GM06990 (cell line): ENCODE results near the gene MAML3.

Source experiments
- DNase-seq: peaks from one replicate; pipeline ENCODE4 v3.0.0-alpha.2; 2011; ENCODE audit not compliant: insufficient read length; ENCODE audit errors: extremely low read depth
- H3K27me3 ChIP-seq: replicated peaks from 2 replicates; pipeline ENCODE4 v1.6.0; 2011; ENCODE audit warnings: low read length; ENCODE audit not compliant: control insufficient read depth, insufficient read depth
- H3K36me3 ChIP-seq: 2 replicates; pipeline ENCODE4 v1.5.1; 2011; ENCODE audit warnings: low read length; ENCODE audit not compliant: control insufficient read depth, insufficient read depth
- H3K4me3 ChIP-seq: replicated peaks from 2 replicates; pipeline ENCODE4 v1.5.1; 2011; ENCODE audit warnings: low read depth, mild to moderate bottlenecking, control low read depth, low read length
- TF ChIP-seq, protein P1 (sequence below): IDR thresholded peaks from 2 replicates; pipeline ENCODE4 v1.5.1; 2011; ENCODE audit warnings: low read length, control low read depth, mild to moderate bottlenecking, inconsistent platforms; ENCODE audit not compliant: insufficient read depth, poor library complexity, severe bottlenecking

MAML3 gene

DNA sequence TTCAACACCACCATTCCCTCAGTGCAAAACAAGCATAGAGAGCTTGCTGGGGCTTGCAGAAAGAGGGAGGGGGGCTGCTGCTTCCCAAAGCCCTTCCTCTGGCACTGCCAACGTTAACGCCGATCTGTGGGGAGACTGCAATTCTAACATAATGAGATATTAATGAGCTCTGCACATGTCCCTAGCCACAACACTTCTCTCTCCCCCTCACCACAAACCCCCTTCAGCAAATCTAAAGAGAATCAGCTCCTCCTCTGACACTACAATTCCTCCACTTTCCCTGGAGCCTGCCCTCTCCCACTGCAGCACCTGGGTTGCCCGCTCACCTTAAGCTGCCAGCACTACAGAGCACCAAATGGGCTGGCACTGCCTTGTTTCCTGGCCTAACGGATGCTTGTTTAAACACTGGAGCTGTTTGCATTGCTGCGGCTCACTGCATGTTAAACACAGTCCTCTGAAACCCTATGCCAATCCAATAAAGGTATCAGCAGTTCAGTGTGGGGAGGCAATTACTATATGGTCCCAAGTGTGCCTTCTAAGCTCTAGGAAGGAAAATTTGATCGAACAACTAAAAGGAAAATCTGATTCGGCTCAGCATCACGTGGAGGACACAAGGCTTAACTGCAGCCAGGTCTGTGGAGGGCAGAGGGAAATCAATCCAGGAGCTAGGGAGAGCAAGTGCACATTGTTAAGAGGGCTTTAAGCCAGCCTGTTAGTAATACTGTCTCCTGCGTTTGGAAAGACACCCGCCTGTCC lies 232.4 kb downstream of the MAML3 start:
- peaks cover 2% of the 10 kb centered on the region for H3K27me3 ChIP-seq
- DNase-seq = no peak
- H3K4me3 ChIP-seq = no peak overlapping the region
- TF ChIP-seq, protein P1, sequence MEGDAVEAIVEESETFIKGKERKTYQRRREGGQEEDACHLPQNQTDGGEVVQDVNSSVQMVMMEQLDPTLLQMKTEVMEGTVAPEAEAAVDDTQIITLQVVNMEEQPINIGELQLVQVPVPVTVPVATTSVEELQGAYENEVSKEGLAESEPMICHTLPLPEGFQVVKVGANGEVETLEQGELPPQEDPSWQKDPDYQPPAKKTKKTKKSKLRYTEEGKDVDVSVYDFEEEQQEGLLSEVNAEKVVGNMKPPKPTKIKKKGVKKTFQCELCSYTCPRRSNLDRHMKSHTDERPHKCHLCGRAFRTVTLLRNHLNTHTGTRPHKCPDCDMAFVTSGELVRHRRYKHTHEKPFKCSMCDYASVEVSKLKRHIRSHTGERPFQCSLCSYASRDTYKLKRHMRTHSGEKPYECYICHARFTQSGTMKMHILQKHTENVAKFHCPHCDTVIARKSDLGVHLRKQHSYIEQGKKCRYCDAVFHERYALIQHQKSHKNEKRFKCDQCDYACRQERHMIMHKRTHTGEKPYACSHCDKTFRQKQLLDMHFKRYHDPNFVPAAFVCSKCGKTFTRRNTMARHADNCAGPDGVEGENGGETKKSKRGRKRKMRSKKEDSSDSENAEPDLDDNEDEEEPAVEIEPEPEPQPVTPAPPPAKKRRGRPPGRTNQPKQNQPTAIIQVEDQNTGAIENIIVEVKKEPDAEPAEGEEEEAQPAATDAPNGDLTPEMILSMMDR = no peak
- H3K36me3 ChIP-seq = no peaks in the 10 kb centered on the region

DNA sequence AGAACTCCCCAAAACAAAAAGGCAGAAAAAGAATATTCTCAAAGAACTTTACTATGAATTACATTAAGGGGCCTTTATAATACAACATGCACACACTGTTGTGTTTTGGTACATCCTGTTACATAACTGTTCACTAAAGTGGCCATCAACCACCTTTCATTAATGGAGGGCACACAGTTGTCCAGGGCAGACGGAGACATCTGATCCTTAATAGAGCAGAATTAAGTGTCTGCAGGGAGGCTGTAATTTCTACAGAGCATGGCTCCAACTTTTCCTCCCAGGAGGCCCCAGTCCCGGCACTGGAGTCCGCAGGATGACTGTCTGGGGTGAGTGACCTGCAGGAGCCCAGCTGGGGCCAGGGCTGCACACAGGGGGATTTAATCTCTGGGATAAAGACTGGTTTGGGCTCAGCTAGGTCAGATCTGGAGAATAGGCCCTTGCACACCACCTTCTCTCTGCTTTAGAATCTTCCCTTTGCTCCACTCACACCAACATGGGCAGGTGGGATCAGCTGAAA lies 233.4 kb downstream of the MAML3 start:
- Histone ChIP-seq H3K4me3 (no peak overlapping the region), H3K36me3 (no peaks in the 10 kb centered on the region), H3K27me3 (peaks cover 2% of the 10 kb centered on the region)
- no peak for DNase-seq
- TF ChIP-seq, protein P1 = no peak

DNA sequence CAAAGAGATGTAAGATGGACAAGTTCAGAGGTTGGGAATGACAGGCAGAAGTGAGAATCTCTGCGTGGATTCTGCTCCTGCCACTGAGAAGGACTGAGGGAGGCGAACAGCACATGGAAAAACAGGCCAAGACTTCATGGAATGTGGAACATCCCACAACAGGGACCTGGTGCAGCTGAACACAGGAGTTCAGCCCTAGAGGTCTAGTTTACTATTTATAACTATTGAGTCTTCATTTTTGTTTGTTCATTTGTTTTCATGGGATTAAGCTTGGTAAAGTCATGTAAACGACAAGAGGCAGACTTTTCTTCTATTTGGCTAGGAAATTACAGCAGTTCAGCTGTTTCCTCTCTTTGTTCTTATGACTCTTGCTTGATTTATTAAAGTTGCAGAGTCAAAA lies 234.5 kb downstream of the MAML3 start:
- TF ChIP-seq, protein P1 = no peak
- no peaks in the 10 kb centered on the region for H3K36me3 ChIP-seq
- H3K4me3 ChIP-seq = no peak overlapping the region
- H3K27me3 ChIP-seq = peaks cover 2% of the 10 kb centered on the region
- no peak for DNase-seq

DNA sequence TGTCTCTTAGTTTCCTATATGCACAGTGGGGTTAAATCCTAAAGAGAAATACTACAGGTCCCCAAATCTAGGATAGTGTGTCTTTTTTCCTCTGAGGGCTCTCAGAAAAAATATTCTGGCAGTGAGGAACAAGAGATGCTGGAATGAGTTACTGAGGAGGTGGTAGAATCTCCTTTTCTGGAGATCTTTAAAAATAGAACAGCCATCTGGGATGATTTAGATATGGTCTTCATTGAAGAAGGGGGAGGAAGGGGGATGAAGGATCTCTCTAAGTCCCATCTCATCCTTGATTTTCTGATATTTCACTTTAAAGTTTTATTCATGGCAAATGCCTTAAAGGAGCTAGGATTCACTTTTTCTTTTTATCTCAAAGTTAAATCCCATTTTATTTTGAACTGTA lies 235.0 kb downstream of the MAML3 start:
- TF ChIP-seq, protein P1 = no peak

DNA sequence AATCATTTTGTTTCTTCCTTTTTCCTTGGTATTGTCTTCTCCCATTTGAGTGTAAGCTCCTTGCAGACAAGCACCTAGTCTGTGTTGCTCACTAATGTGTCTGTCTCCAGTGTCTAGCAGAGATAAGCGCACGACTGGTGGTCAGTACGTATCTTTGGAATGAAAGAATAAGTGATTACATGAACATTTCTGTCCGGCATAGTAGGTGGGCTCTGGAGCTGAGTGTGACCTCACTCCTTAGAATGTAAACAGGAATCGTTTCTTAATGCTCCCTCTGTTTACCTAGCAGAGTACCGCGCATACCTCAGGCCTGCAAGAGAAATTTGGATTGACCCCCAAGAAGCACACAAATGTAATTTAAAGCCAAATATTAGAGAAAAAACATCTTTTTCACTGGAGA lies 235.4 kb downstream of the MAML3 start:
- DNase-seq = no peak
- TF ChIP-seq, protein P1 = no peak
- peaks cover 2% of the 10 kb centered on the region for H3K27me3 ChIP-seq
- no peaks in the 10 kb centered on the region for H3K36me3 ChIP-seq
- H3K4me3 ChIP-seq = no peak overlapping the region

More for the DNA sequence above, 235.0 kb downstream of the MAML3 start:
- DNase-seq = no peak
- Histone ChIP-seq H3K27me3 (peaks cover 2% of the 10 kb centered on the region), H3K36me3 (no peaks in the 10 kb centered on the region), H3K4me3 (no peak overlapping the region)

DNA sequence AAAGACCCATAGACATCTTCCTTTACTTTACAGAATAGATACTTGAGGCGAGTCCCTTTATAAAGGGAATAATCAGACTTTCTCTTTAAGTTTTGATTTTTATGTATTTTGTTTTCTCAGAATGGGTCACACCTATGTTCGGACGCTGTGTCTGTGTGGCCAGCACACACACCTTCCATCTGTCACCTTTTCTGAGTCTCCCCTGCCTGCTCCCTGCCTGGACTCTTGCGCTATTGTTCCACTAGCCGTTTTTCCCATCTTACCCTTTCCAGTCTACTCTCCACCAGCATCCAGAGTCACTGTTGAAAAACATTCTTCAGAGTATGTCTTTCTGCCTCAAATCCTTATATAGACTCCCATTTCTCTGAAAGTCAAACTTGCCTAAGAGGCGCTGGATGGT lies 236.1 kb downstream of the MAML3 start:
- TF ChIP-seq, protein P1 = no peak
- no peak for DNase-seq
- Histone ChIP-seq H3K27me3 (peaks cover 2% of the 10 kb centered on the region), H3K36me3 (no peaks in the 10 kb centered on the region), H3K4me3 (no peak overlapping the region)
